Bronchial epithelial cell (primary cell): ENCODE data around the gene ADIPOQ. TPM values are rescaled to one million over a fixed set of nuclear protein-coding genes. Genes with fewer than 3 reads are reported as not detected.
"Not testable (repeated sequence)": the region's sequence is repeated elsewhere in the genome, so short reads cannot be mapped to it uniquely, and the experiment has no call there.

Source experiments
- DNase-seq: peaks from one replicate; pipeline ENCODE4 v3.0.0-alpha.2; 2010; ENCODE audit warnings: low read depth
- FAIRE-seq: peaks from 2 replicates; lab custom pipeline; 2011; peaks lifted over from hg19 to GRCh38; lab: Jason Lieb, UNC
- H3K27me3 ChIP-seq: 2 replicates; pipeline ENCODE4 v1.5.1; 2011; ENCODE audit warnings: low read length; ENCODE audit not compliant: control insufficient read depth, insufficient read depth
- H3K36me3 ChIP-seq: 2 replicates; pipeline ENCODE4 v1.5.1; 2011; ENCODE audit warnings: low read length; ENCODE audit not compliant: control insufficient read depth, insufficient read depth
- H3K4me3 ChIP-seq: 2 replicates; pipeline ENCODE4 v1.5.1; 2011; ENCODE audit warnings: mild to moderate bottlenecking, low read depth, low read length, control low read depth
- CTCF ChIP-seq: IDR thresholded peaks from 2 replicates; pipeline ENCODE4 v1.5.1; 2011; ENCODE audit warnings: mild to moderate bottlenecking, moderate library complexity, low read length, control low read depth, inconsistent platforms; ENCODE audit not compliant: insufficient read depth, severe bottlenecking
- total RNA-seq: library from RNA; depleted of rRNA; stranded (reverse); fragments of >200 nt; gene quantifications from 2 replicates; pipeline ENCODE4 v1.2.1, GENCODE V29; 2014

ADIPOQ gene
- total RNA-seq, 1 donor from 2014 or later: not detected

GRCh38 chr3:186818956-186819355 is 23.6 kb upstream of the ADIPOQ start:
- H3K27me3 ChIP-seq: no peaks in the 10 kb centered on the region
- FAIRE-seq (no peak), DNase-seq (no peak)
- H3K36me3 ChIP-seq: no peaks in the 10 kb centered on the region
- no peak for TF ChIP-seq CTCF
- H3K4me3 ChIP-seq: no peak overlapping the region

DNA sequence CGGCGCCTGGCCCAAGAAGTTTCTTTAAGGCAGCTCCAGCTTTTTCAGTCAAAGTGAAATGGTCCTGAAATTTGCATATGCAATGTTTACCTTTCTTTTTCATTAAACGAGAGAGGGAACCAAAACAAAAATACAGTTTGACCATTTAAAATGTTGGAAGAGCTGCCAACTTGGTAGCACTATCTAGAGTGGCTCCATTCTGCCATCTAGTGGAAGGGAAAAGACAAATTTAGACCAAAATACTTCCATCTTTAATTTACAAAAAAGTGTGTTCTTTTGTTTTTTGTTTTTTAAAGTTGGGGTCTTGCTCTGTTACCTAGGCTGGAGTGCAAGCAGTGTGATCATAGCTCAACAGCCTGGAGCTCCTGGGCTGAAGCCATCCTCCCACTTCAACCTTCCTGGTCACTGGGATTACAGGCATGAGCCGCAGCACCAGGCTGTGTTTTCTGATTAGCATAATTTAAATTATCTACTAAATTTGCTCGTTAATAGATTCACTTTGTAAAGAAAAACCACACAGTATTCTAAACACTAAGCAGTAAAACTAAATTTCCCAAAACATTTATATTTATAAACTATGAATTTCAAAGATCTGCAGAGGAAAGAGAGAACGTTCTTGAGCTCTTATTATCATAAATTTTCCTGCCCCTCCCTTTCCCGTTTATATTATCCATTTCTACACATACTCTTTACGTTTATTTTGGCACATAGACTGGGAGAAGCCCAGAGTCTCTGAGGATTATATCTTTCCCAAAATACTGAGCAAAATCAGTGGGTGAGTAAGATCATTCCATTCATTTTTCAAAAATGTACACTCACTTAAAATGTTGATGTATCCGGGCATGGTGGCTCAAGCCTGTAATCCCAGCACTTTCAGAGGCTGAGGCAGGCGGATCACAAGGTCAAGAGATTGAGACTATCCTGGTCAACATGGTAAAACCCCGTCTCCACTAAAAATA is 20.8 kb upstream of the ADIPOQ start:
- H3K4me3 ChIP-seq: no peak overlapping the region
- FAIRE-seq: no peak
- peak; percentile 60 for TF ChIP-seq CTCF
- no peaks in the 10 kb centered on the region for H3K36me3 ChIP-seq
- peak; percentile 48 for DNase-seq
- H3K27me3 ChIP-seq: peaks cover 2% of the 10 kb centered on the region

GRCh38 chr3:186822388-186822759 is 20.1 kb upstream of the ADIPOQ start:
- not testable (repeated sequence) for H3K4me3 ChIP-seq, H3K36me3 ChIP-seq, FAIRE-seq, H3K27me3 ChIP-seq, DNase-seq

DNA sequence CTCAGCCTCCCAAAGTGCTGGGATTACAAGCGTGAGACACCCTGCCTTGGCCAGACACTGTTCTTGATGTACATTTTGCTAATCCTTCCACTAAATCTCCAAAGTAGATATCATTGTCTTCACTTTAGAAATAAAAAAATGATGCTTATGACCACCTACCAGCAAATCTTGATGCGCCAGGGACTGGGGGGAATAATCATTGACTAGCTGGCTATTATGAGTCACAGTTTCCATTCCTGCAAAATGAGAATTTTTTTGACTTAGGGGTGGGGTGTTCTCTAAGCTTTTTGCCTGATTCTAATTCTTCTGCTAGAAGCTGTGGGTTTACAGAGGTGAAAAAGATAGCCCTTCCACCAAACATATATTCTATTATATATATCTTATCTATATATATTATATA is 19.1 kb upstream of the ADIPOQ start:
- DNase-seq: no peak
- no peak for TF ChIP-seq CTCF
- Histone ChIP-seq H3K27me3 (peaks cover 4% of the 10 kb centered on the region), H3K36me3 (no peaks in the 10 kb centered on the region), H3K4me3 (no peak overlapping the region)
- no peak for FAIRE-seq

DNA sequence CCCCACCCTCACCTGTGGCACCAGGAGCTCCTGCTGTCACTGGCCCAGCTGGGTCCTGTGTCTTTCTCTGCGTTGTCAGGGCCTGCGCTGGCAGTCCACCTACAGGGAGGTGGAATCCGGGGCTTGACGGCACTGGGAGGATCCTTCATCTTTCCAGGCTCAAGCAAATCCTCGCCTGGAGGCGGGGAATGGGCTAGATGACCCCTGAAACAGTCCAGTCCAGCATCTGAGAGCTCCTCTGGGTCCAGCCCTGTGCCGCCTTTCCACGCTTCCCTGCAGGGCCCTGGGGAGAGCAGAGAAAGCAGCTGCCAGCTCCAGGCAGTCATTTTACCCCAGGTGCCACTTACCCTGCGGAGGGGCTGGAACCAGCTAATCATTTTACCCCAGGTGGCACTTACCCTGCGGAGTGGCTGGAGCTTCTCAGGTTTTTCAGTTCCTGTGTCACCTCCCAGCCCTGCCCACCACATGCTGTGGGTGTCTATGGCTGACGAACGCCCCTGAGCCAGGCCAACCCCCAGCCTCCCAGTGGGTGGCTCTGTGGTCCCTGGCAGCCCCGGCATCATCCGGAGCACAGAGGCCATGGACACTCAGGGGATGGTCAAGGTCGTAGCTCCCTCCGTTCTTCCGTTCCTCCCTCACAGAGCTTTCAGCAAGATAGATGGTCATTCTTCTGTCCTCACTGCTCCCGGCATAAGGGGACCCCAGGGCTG is 17.9 kb upstream of the ADIPOQ start:
- Histone ChIP-seq H3K4me3 (no peak overlapping the region), H3K36me3 (no peaks in the 10 kb centered on the region), H3K27me3 (peaks cover 7% of the 10 kb centered on the region)
- no peak for TF ChIP-seq CTCF
- FAIRE-seq (no peak), DNase-seq (no peak)

DNA sequence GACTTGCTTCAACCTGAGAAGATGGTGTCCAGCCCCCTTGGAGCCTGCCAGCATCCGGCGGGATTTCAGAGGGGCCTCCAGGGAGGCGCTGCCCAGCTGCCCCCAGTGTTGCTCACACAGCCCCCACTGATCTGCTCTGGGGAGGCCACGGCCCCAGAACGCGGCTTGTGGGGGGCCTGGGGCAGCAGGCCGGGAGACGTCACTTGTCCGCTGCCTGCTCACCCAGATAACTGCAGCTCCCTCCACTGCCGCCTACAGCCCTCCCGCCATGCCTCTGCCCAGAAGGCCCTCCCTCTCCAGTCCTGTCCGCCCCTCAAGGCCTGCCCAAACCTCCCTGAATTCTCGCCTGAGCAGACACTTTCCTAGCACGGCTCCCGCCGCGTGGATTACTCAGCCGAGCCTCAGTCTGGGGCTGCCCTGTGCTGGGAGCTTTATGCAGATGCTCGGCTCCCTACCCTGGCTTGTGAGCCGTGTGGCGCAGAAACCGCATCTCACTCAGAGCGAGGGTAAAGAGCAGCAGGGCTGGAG is 17.2 kb upstream of the ADIPOQ start:
- peak; percentile 31 for DNase-seq

More for the DNA sequence above, 17.2 kb upstream of the ADIPOQ start:
- no peak for TF ChIP-seq CTCF
- peak; percentile 87 for FAIRE-seq
- H3K27me3 ChIP-seq: peaks cover 13% of the 10 kb centered on the region
- H3K4me3 ChIP-seq: no peak overlapping the region
- no peaks in the 10 kb centered on the region for H3K36me3 ChIP-seq
